Measurements from ENCODE around the gene LRRC17.

Gene LRRC17

DNA sequence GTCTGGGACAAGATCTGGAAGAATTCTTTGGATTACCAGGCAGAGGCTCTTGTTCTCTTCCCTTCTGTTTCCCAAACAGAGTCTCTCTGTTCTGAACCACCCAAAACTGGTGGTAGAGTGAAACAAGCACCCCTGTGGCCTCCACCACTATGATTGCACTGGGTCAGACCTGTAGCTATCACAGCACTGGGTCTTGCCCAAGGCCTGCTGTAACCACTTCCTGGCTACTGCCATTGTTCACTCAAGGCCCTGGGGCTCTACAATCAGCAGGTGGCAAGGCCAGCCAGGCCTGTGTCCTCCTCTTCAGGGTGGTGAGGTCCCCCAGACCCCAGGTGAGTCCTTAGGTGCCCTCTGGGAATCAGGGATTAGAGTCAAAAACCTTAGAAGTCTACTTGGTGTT is 4.1 kb upstream of the LRRC17 start:
- no peak overlapping the region for H3K4me3 ChIP-seq (ENCODE audit: low read length)
- H3F3A ChIP-seq (ENCODE audit: control insufficient read depth, insufficient read depth): no peaks in the 10 kb centered on the region
- H3K36me3 ChIP-seq (ENCODE audit: control insufficient read depth, low read length): no peaks in the 10 kb centered on the region
- H4K20me1 ChIP-seq (ENCODE audit: control insufficient read depth, insufficient read depth, low read depth, low read length): no peaks in the 10 kb centered on the region
- TF ChIP-seq EZH2phosphoT487 (IDR thresholded peaks at IDR 0.05; ENCODE audit: borderline replicate concordance, low read length) (no peak), CTCF (IDR thresholded peaks at IDR 0.05; ENCODE audit: low read depth, low read length, poor library complexity, severe bottlenecking) (no peak)
- H3K27me3 ChIP-seq (ENCODE audit: control insufficient read depth, low read length): no peaks in the 10 kb centered on the region
- H3K9me3 ChIP-seq (ENCODE audit: control insufficient read depth, insufficient read depth, low read length): peaks cover 9% of the 10 kb centered on the region; the same call in 1 of the 2 replicates
- no peaks in the 10 kb centered on the region for H3K79me2 ChIP-seq (ENCODE audit: control insufficient read depth, low read length)
- H3K9me2 ChIP-seq (replicated peaks; ENCODE audit: control insufficient read depth, low read length): no peaks in the 10 kb centered on the region
- H3K4me2 ChIP-seq (ENCODE audit: low read length): no peak overlapping the region
- H3K27ac ChIP-seq (ENCODE audit: low read depth, low read length): no peak overlapping the region
- peaks cover 11% of the 10 kb centered on the region for H3K4me1 ChIP-seq (ENCODE audit: control insufficient read depth, low read length)

GRCh38 chr7:102913826-102914225 is 1.0 kb downstream of the LRRC17 start:
- H3K27me3 ChIP-seq (ENCODE audit: control insufficient read depth, low read length): no peaks in the 10 kb centered on the region
- TF ChIP-seq CTCF (IDR thresholded peaks at IDR 0.05; ENCODE audit: low read depth, low read length, poor library complexity, severe bottlenecking) (no peak), EZH2phosphoT487 (IDR thresholded peaks at IDR 0.05; ENCODE audit: borderline replicate concordance, low read length) (no peak)
- H3K4me3 ChIP-seq (ENCODE audit: low read length): no peak overlapping the region
- H3K4me2 ChIP-seq (ENCODE audit: low read length): no peak overlapping the region; the same call in 1 of the 2 replicates
- no peaks in the 10 kb centered on the region for H4K20me1 ChIP-seq (ENCODE audit: control insufficient read depth, insufficient read depth, low read depth, low read length)
- peaks cover 4% of the 10 kb centered on the region; the same call in 1 of the 2 replicates for H3K9me3 ChIP-seq (ENCODE audit: control insufficient read depth, insufficient read depth, low read length)
- H3K36me3 ChIP-seq (ENCODE audit: control insufficient read depth, low read length): no peaks in the 10 kb centered on the region
- no peaks in the 10 kb centered on the region for H3K79me2 ChIP-seq (ENCODE audit: control insufficient read depth, low read length)
- peaks cover 13% of the 10 kb centered on the region for H3K4me1 ChIP-seq (ENCODE audit: control insufficient read depth, low read length)
- H3F3A ChIP-seq (ENCODE audit: control insufficient read depth, insufficient read depth): no peaks in the 10 kb centered on the region
- H3K27ac ChIP-seq (ENCODE audit: low read depth, low read length): no peak overlapping the region
- H3K9me2 ChIP-seq (replicated peaks; ENCODE audit: control insufficient read depth, low read length): no peaks in the 10 kb centered on the region

- H3K4me3 ChIP-seq (ENCODE audit: low read length): no peak overlapping the region
- no peaks in the 10 kb centered on the region for H3K36me3 ChIP-seq (ENCODE audit: control insufficient read depth, low read length)
- H3K27ac ChIP-seq (ENCODE audit: low read depth, low read length): no peak overlapping the region
- H3K27me3 ChIP-seq (ENCODE audit: control insufficient read depth, low read length): no peaks in the 10 kb centered on the region
- H3K4me2 ChIP-seq (ENCODE audit: low read length): no peak overlapping the region
- no peak for TF ChIP-seq EZH2phosphoT487 (IDR thresholded peaks at IDR 0.05; ENCODE audit: borderline replicate concordance, low read length)
- no peak for TF ChIP-seq CTCF (IDR thresholded peaks at IDR 0.05; ENCODE audit: low read depth, low read length, poor library complexity, severe bottlenecking)
- H3K9me3 ChIP-seq (ENCODE audit: control insufficient read depth, insufficient read depth, low read length): no peaks in the 10 kb centered on the region; the same call in 1 of the 2 replicates
- H3F3A ChIP-seq (ENCODE audit: control insufficient read depth, insufficient read depth): no peaks in the 10 kb centered on the region
- no peaks in the 10 kb centered on the region for H3K9me2 ChIP-seq (replicated peaks; ENCODE audit: control insufficient read depth, low read length)
- no peaks in the 10 kb centered on the region for H3K79me2 ChIP-seq (ENCODE audit: control insufficient read depth, low read length)
- H3K4me1 ChIP-seq (ENCODE audit: control insufficient read depth, low read length): peaks cover 18% of the 10 kb centered on the region
- no peaks in the 10 kb centered on the region for H4K20me1 ChIP-seq (ENCODE audit: control insufficient read depth, insufficient read depth, low read depth, low read length)
These were observed 1.8 kb downstream of the LRRC17 start for GRCh38 chr7:102914585-102914984.

All from DOHH2 (cell line).